ENCODE data around the gene RXRA. TPM values are rescaled to one million over a fixed set of nuclear protein-coding genes. Genes with fewer than 3 reads are reported as not detected.
A peak's percentile ranks its signal among the peaks of the same experiment; 100 is the strongest.

Gene RXRA
- polyA plus RNA-seq, 1 of the 3 experiments (the other 2 are of a cell fraction): 7.6 TPM

DNA sequence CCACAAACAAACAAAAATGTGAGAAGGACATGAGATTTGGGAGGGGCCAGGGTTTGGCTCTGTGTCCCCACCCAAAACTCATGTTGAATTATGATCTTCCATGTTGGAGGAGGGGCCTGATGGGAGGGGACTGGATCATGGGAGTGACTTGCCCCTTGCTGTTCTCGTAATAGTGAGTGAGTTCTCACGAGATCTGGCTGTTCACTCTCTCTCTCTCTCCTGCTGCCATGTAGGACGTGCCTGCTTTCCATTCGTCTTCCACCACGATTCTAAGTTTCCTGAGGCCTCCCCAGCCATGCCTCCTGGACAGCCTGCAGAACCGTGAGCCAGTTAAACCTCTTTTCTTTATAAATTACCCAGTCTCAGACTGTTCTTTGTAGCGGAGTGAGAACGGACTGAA lies 118.7 kb downstream of the RXRA start:
- Histone ChIP-seq H2AFZ (ENCODE audit: low read depth) (no peak overlapping the region), H3K4me2 (no peak overlapping the region), H4K20me1 (ENCODE audit: insufficient read depth) (no peaks in the 10 kb centered on the region), H3K4me3 (ENCODE audit: low read depth in 2 of 2, low read length in 1 of 2) (no peak overlapping the region), H3K9me3 (peaks cover 8% of the 10 kb centered on the region; the same call in 1 of the 2 replicates), H3K36me3 (replicated peaks in 1 of 2; ENCODE audit: control insufficient read depth in 1 of 2, insufficient read depth in 2 of 2, low read length in 1 of 2) (no peaks in the 10 kb centered on the region), H3K9ac (no peak overlapping the region), H3K79me2 (ENCODE audit: insufficient read depth) (no peaks in the 10 kb centered on the region), H3K27ac (ENCODE audit: low read depth in 2 of 2, low read length in 1 of 2) (no peak overlapping the region), H3K27me3 (ENCODE audit: insufficient read depth) (no peaks in the 10 kb centered on the region), H3K4me1 (ENCODE audit: control insufficient read depth in 1 of 2, insufficient read depth in 2 of 2, low read depth in 1 of 2, low read length in 1 of 2) (peaks cover 21 to 23% of the 10 kb centered on the region in 2 experiments; a peak in 2 of 4 replicates), H3K9me2 (no peaks in the 10 kb centered on the region), H3F3A (replicated peaks; ENCODE audit: insufficient read depth) (peaks cover 13% of the 10 kb centered on the region)
- ChIA-PET POLR2A (no interaction called here), CTCF (interaction anchor here (1.0 to 10.5 kb wide), 4 partner anchors 9 to 294 kb away, joined by 3 to 384 read pairs (median 6); no protein-coding TSS in a partner anchor)
- no peak for TF ChIP-seq FOXJ3 (CRISPR knock-in tag; IDR thresholded peaks at IDR 0.05)
- TF ChIP-seq, protein P1, sequence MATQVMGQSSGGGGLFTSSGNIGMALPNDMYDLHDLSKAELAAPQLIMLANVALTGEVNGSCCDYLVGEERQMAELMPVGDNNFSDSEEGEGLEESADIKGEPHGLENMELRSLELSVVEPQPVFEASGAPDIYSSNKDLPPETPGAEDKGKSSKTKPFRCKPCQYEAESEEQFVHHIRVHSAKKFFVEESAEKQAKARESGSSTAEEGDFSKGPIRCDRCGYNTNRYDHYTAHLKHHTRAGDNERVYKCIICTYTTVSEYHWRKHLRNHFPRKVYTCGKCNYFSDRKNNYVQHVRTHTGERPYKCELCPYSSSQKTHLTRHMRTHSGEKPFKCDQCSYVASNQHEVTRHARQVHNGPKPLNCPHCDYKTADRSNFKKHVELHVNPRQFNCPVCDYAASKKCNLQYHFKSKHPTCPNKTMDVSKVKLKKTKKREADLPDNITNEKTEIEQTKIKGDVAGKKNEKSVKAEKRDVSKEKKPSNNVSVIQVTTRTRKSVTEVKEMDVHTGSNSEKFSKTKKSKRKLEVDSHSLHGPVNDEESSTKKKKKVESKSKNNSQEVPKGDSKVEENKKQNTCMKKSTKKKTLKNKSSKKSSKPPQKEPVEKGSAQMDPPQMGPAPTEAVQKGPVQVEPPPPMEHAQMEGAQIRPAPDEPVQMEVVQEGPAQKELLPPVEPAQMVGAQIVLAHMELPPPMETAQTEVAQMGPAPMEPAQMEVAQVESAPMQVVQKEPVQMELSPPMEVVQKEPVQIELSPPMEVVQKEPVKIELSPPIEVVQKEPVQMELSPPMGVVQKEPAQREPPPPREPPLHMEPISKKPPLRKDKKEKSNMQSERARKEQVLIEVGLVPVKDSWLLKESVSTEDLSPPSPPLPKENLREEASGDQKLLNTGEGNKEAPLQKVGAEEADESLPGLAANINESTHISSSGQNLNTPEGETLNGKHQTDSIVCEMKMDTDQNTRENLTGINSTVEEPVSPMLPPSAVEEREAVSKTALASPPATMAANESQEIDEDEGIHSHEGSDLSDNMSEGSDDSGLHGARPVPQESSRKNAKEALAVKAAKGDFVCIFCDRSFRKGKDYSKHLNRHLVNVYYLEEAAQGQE (IDR thresholded peaks at IDR 0.05; ENCODE audit: low read depth, low read length): no peak
- no peak for TF ChIP-seq RFX5 (IDR thresholded peaks at IDR 0.05; ENCODE audit: low read length)
- TF ChIP-seq CHD2 (IDR thresholded peaks at IDR 0.05; ENCODE audit: low read length, partially characterized antibody): peak; percentile 47
- TF ChIP-seq FOXM1 (IDR thresholded peaks at IDR 0.05; ENCODE audit: low read depth): no peak
- no peak for TF ChIP-seq GATA2 (CRISPR knock-in tag; IDR thresholded peaks at IDR 0.05)
- DNase-seq: no peak
- WGBS (ENCODE audit: low lambda C conversion rate): 59% methylated on average over 8 of the region's 8 CpGs

DNA sequence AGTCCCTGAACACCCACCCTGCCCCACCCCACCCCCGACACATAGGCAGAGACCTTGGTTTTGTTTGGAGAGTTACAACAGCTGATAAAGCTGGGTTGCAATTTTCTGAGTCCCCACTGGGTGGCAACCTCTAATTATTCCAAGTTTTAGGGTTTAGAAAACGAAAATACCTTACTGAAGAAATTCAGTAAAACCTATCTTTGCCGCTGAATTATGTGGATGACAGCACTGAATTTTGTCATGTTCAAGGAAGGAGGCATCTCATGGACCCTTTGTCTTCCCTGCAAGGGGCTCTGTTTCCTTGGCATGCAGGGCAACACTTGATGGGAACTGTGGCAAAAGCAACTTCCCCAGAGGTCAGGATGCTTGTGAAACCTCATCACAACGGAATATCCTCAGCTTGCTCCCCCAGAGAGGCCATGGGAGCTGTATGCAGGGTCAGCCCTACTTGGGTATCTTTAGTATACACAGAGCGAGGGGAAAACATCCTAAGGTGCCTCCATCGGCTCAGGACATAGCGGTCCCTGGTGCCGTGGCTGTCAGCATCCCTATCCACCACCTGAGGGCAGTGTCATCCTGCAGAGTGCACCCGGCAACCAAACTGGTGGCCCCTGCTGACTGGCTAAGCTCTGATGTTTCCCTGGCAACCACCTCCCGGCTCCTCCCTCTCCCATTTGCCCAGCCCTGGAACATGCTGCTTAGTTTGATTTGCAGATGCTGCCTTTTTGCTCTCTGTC lies 123.1 kb downstream of the RXRA start:
- Histone ChIP-seq H3K79me2 (ENCODE audit: insufficient read depth) (no peaks in the 10 kb centered on the region), H3K9ac (no peak overlapping the region; the same call in 1 of the 2 replicates), H3F3A (replicated peaks; ENCODE audit: insufficient read depth) (peaks cover 11% of the 10 kb centered on the region), H3K36me3 (replicated peaks in 1 of 2; ENCODE audit: control insufficient read depth in 1 of 2, insufficient read depth in 2 of 2, low read length in 1 of 2) (no peaks in the 10 kb centered on the region), H3K27me3 (ENCODE audit: insufficient read depth) (no peaks in the 10 kb centered on the region), H3K4me3 (ENCODE audit: low read depth in 2 of 2, low read length in 1 of 2) (no peak overlapping the region; a peak in 1 of 4 replicates), H3K27ac (ENCODE audit: low read depth in 2 of 2, low read length in 1 of 2) (peak overlapping the region; percentile 36 to 48; a peak in 2 of 4 replicates), H3K4me1 (ENCODE audit: control insufficient read depth in 1 of 2, insufficient read depth in 2 of 2, low read depth in 1 of 2, low read length in 1 of 2) (peaks cover 4 to 13% of the 10 kb centered on the region in 2 experiments; a peak in 2 of 4 replicates), H3K4me2 (no peak overlapping the region; the same call in 1 of the 2 replicates), H4K20me1 (ENCODE audit: insufficient read depth) (no peaks in the 10 kb centered on the region), H3K9me3 (peaks cover 8% of the 10 kb centered on the region; the same call in 1 of the 2 replicates), H3K9me2 (no peaks in the 10 kb centered on the region), H2AFZ (ENCODE audit: low read depth) (peak overlapping the region; percentile 31; the same call in 1 of the 2 replicates)
- CTCF ChIA-PET: interaction anchor here (0.5 to 10.5 kb wide), 88 partner anchors 9 to 1018 kb away, joined by 3 to 384 read pairs (median 4); partner anchors contain the start of genes COL5A1, OLFM1 and RNU6ATAC
- peak; percentile 97 for DNase-seq
- WGBS (ENCODE audit: low lambda C conversion rate): 7% methylated on average over 7 of the region's 10 CpGs
- POLR2A ChIA-PET: no interaction called here
- TF ChIP-seq NRF1 (IDR thresholded peaks at IDR 0.05; ENCODE audit: low read depth, low read length) (no peak), RCOR1 (IDR thresholded peaks at IDR 0.05; ENCODE audit: low read length) (no peak), GATA2 (CRISPR knock-in tag; IDR thresholded peaks at IDR 0.05) (no peak), NFIC (IDR thresholded peaks at IDR 0.05; ENCODE audit: borderline replicate concordance) (no peak), ELF1 (IDR thresholded peaks at IDR 0.05) (no peak), RFX5 (IDR thresholded peaks at IDR 0.05; ENCODE audit: low read length) (peak; percentile 97), SIN3A (IDR thresholded peaks at IDR 0.05; ENCODE audit: borderline replicate concordance, low read depth, low read length) (no peak)
- TF ChIP-seq, protein P1 (IDR thresholded peaks at IDR 0.05; ENCODE audit: low read depth, low read length): no peak
- TF ChIP-seq, protein P2, sequence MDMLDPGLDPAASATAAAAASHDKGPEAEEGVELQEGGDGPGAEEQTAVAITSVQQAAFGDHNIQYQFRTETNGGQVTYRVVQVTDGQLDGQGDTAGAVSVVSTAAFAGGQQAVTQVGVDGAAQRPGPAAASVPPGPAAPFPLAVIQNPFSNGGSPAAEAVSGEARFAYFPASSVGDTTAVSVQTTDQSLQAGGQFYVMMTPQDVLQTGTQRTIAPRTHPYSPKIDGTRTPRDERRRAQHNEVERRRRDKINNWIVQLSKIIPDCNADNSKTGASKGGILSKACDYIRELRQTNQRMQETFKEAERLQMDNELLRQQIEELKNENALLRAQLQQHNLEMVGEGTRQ (IDR thresholded peaks at IDR 0.05; ENCODE audit: borderline replicate concordance, low read depth, low read length): no peak
- TF ChIP-seq, protein P3, sequence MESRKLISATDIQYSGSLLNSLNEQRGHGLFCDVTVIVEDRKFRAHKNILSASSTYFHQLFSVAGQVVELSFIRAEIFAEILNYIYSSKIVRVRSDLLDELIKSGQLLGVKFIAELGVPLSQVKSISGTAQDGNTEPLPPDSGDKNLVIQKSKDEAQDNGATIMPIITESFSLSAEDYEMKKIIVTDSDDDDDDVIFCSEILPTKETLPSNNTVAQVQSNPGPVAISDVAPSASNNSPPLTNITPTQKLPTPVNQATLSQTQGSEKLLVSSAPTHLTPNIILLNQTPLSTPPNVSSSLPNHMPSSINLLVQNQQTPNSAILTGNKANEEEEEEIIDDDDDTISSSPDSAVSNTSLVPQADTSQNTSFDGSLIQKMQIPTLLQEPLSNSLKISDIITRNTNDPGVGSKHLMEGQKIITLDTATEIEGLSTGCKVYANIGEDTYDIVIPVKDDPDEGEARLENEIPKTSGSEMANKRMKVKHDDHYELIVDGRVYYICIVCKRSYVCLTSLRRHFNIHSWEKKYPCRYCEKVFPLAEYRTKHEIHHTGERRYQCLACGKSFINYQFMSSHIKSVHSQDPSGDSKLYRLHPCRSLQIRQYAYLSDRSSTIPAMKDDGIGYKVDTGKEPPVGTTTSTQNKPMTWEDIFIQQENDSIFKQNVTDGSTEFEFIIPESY (IDR thresholded peaks at IDR 0.05; ENCODE audit: borderline replicate concordance, low read depth): no peak
- TF ChIP-seq, protein P4, sequence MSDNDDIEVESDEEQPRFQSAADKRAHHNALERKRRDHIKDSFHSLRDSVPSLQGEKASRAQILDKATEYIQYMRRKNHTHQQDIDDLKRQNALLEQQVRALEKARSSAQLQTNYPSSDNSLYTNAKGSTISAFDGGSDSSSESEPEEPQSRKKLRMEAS (IDR thresholded peaks at IDR 0.05; ENCODE audit: low read depth): no peak
